Measurements from ENCODE around the gene PTX3. TPM values are rescaled to one million over a fixed set of nuclear protein-coding genes. Genes with fewer than 3 reads are reported as not detected.

The PTX3 gene
- total and polyA plus RNA-seq, 5 donors from 2014 or later, result 0.20 TPM; not detected in 4

DNA sequence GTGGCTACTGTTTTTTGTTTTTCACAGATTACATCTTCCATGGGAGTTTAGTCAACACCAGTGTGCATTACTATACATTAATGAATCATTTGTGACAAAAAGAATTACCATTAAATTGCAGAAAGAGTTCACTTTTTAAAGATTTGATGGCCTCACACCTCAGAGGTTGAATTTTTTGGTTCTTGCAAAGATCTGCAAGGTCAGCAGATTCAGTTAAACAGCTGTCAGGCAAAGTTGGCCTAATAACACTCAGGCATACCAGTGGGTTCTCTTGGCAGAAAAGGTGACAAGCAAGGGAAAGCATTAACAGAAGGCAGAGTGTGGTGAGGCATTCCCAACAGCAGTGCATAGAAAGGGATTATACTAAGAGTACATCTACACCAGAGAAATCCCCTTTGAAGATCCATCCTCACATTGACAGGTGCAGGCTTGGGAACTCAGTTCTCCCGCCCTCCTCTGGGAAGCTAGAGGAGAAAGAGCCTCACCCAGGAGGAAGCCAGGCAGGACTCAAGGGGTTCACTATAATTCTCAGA is 24.3 kb upstream of the PTX3 start:
- Histone ChIP-seq H3K27ac (ENCODE audit: insufficient read depth, low read length, poor library complexity, severe bottlenecking) (no peak overlapping the region), H3K4me1 (ENCODE audit: control insufficient read depth, insufficient read depth, low read length, poor library complexity, severe bottlenecking) (no peaks in the 10 kb centered on the region), H3K36me3 (ENCODE audit: control insufficient read depth, insufficient read depth, low read length) (no peaks in the 10 kb centered on the region), H3K9me3 (ENCODE audit: control insufficient read depth in 2 of 2, low read length in 2 of 2) (no peaks in the 10 kb centered on the region), H3K4me3 (ENCODE audit: low read depth, low read length) (no peak overlapping the region), H3K27me3 (ENCODE audit: control insufficient read depth, insufficient read depth, low read length) (peaks cover 3% of the 10 kb centered on the region)
- H3K4me3 Mint-ChIP-seq, result peak overlapping the region in 1 of 4 donors; percentile 86
- no peak overlapping the region for H3K27ac Mint-ChIP-seq
- no peaks in the 10 kb centered on the region for H3K36me3 Mint-ChIP-seq
- H3K27me3 Mint-ChIP-seq, result peaks cover 4% of the 10 kb centered on the region
- DNase-seq (no peak), ATAC-seq (ENCODE audit: low read depth in 2 of 2) (no peak)
- H3K9me3 Mint-ChIP-seq, result peaks cover 0 to 2% (median 0%) of the 10 kb centered on the region in 7 donors
- no peaks in the 10 kb centered on the region for H3K4me1 Mint-ChIP-seq

DNA sequence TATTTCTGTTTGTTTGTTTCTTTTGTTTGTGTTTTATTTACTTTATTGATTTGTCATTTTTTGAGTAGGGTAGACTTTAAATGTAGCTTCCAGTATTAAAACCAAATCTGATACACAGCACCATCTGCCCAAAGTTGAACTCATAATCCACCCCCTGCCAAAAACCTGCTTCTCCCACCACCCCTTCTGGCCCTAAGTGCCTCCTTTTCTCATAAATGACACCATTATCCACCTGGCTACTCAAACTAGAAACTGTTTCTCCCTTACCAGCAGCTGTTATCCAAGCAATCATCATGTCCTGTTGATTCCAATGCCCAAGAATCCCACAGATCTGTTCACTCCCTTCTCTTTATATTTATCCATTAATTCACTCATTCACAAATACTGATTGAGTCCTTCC is 21.8 kb upstream of the PTX3 start:
- Mint-ChIP-seq H3K4me1 (no peaks in the 10 kb centered on the region), H3K27ac (no peak overlapping the region), H3K4me3 (no peak overlapping the region), H3K9me3 (peaks cover 0 to 2% (median 0%) of the 10 kb centered on the region in 7 donors), H3K27me3 (peaks cover 4% of the 10 kb centered on the region), H3K36me3 (no peaks in the 10 kb centered on the region)
- no peak overlapping the region for H3K4me3 ChIP-seq (ENCODE audit: low read depth, low read length)
- no peak for DNase-seq
- no peak overlapping the region for H3K27ac ChIP-seq (ENCODE audit: insufficient read depth, low read length, poor library complexity, severe bottlenecking)
- H3K27me3 ChIP-seq (ENCODE audit: control insufficient read depth, insufficient read depth, low read length), result peaks cover 1% of the 10 kb centered on the region
- H3K36me3 ChIP-seq (ENCODE audit: control insufficient read depth, insufficient read depth, low read length), result no peaks in the 10 kb centered on the region
- no peaks in the 10 kb centered on the region for H3K9me3 ChIP-seq (ENCODE audit: control insufficient read depth in 2 of 2, low read length in 2 of 2)
- no peaks in the 10 kb centered on the region for H3K4me1 ChIP-seq (ENCODE audit: control insufficient read depth, insufficient read depth, low read length, poor library complexity, severe bottlenecking)
- no peak for ATAC-seq (ENCODE audit: low read depth in 2 of 2)

DNA sequence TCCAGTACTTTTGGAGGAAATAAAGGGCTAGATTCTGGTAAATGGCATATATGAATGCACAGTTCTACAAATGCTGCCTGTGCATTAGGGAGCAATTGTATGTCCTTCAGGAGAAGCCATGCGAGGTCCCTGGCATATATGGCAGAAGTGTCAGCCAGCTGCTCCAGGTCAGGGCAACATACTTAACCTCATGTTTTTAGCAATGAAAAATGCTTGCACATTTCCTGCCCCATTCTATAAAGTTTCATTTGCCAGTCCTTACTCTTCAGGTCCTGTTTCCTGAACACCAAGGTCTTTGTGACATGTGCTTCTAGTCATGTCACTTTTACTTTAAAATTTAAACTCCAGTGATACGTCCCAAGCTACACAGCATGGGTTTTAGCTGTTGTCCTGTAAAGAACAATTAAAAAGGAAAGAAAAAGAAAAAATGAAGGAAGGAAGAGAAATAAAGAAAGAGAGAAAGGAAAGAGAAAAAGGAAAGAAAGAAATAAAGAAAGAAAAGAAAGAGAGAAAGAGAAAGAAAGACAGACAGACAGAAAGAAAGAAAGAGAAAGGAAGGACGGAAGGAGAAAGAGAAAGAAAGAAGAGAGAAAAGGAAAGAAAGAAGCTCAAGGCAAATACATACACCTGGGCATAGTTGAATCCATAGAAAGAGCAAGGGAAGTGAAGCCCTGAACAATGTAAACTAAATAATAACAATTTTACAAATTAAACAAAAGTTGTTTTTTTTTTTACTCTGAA is 20.1 kb upstream of the PTX3 start:
- Mint-ChIP-seq H3K27ac (no peak overlapping the region), H3K4me3 (no peak overlapping the region), H3K9me3 (peaks cover 0 to 3% (median 0%) of the 10 kb centered on the region in 7 donors), H3K36me3 (no peaks in the 10 kb centered on the region), H3K4me1 (no peaks in the 10 kb centered on the region), H3K27me3 (peaks cover 4% of the 10 kb centered on the region)
- no peak for DNase-seq
- no peaks in the 10 kb centered on the region for H3K4me1 ChIP-seq (ENCODE audit: control insufficient read depth, insufficient read depth, low read length, poor library complexity, severe bottlenecking)
- no peak overlapping the region for H3K4me3 ChIP-seq (ENCODE audit: low read depth, low read length)
- no peaks in the 10 kb centered on the region for H3K9me3 ChIP-seq (ENCODE audit: control insufficient read depth in 2 of 2, low read length in 2 of 2)
- H3K27ac ChIP-seq (ENCODE audit: insufficient read depth, low read length, poor library complexity, severe bottlenecking), result no peak overlapping the region
- peaks cover 1% of the 10 kb centered on the region for H3K27me3 ChIP-seq (ENCODE audit: control insufficient read depth, insufficient read depth, low read length)
- no peak for ATAC-seq (ENCODE audit: low read depth in 2 of 2)
- no peaks in the 10 kb centered on the region for H3K36me3 ChIP-seq (ENCODE audit: control insufficient read depth, insufficient read depth, low read length)

DNA sequence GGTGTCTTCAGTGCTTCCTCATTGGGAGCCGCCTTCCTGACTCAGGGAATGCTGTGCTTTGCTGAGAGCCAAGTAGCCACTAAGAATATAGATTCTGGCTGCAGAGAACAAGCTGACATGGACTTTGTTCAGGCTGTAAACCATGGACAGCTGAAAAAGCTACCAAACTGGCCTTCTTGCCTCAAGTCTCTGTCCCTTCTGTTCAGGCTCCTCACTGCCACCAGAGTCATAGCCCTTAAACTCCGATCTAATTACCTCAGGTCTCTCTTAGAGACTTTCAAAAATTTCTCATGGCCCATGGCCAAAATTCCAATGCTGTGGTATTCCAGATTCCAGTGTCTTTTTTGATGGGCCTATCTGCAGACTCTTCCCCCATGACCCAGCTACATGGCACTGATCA is 19.4 kb upstream of the PTX3 start:
- peaks cover 1% of the 10 kb centered on the region for H3K27me3 ChIP-seq (ENCODE audit: control insufficient read depth, insufficient read depth, low read length)
- Mint-ChIP-seq H3K4me3 (no peak overlapping the region), H3K27me3 (peaks cover 4% of the 10 kb centered on the region), H3K9me3 (peaks cover 0 to 3% (median 0%) of the 10 kb centered on the region in 7 donors), H3K36me3 (no peaks in the 10 kb centered on the region), H3K27ac (no peak overlapping the region), H3K4me1 (no peaks in the 10 kb centered on the region)
- no peak overlapping the region for H3K4me3 ChIP-seq (ENCODE audit: low read depth, low read length)
- no peaks in the 10 kb centered on the region for H3K9me3 ChIP-seq (ENCODE audit: control insufficient read depth in 2 of 2, low read length in 2 of 2)
- H3K4me1 ChIP-seq (ENCODE audit: control insufficient read depth, insufficient read depth, low read length, poor library complexity, severe bottlenecking), result no peaks in the 10 kb centered on the region
- H3K27ac ChIP-seq (ENCODE audit: insufficient read depth, low read length, poor library complexity, severe bottlenecking), result no peak overlapping the region
- ATAC-seq (ENCODE audit: low read depth in 2 of 2), result no peak
- DNase-seq, result no peak
- no peaks in the 10 kb centered on the region for H3K36me3 ChIP-seq (ENCODE audit: control insufficient read depth, insufficient read depth, low read length)

DNA sequence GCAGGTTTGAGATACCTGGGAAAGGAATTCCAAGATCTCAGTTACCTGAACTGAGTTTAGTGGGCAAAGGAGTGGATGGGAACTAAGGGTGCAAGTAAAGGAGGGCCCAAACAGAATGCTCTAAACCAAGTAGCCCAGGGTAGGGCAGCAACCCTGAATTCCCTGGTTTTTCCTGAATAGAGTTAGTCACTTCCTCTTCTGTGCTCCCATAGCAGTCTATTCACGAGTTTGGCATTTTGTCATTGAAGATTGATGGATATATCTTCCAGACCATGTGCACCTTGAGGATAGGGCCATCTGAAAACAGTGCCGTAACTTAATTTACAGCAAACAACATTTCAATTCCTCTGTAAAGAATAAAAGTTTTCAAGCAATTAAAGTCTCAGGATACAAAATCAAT is 18.5 kb upstream of the PTX3 start:
- Histone ChIP-seq H3K27ac (ENCODE audit: insufficient read depth, low read length, poor library complexity, severe bottlenecking) (no peak overlapping the region), H3K27me3 (ENCODE audit: control insufficient read depth, insufficient read depth, low read length) (peaks cover 1% of the 10 kb centered on the region), H3K4me3 (ENCODE audit: low read depth, low read length) (no peak overlapping the region), H3K36me3 (ENCODE audit: control insufficient read depth, insufficient read depth, low read length) (no peaks in the 10 kb centered on the region), H3K4me1 (ENCODE audit: control insufficient read depth, insufficient read depth, low read length, poor library complexity, severe bottlenecking) (no peaks in the 10 kb centered on the region), H3K9me3 (ENCODE audit: control insufficient read depth in 2 of 2, low read length in 2 of 2) (no peaks in the 10 kb centered on the region)
- DNase-seq (no peak), ATAC-seq (ENCODE audit: low read depth in 2 of 2) (no peak)
- no peak overlapping the region for H3K27ac Mint-ChIP-seq
- H3K27me3 Mint-ChIP-seq, result peaks cover 4% of the 10 kb centered on the region
- no peak overlapping the region for H3K4me3 Mint-ChIP-seq
- no peaks in the 10 kb centered on the region for H3K4me1 Mint-ChIP-seq
- H3K36me3 Mint-ChIP-seq, result no peaks in the 10 kb centered on the region
- peaks cover 0 to 3% (median 0%) of the 10 kb centered on the region in 7 donors for H3K9me3 Mint-ChIP-seq

DNA sequence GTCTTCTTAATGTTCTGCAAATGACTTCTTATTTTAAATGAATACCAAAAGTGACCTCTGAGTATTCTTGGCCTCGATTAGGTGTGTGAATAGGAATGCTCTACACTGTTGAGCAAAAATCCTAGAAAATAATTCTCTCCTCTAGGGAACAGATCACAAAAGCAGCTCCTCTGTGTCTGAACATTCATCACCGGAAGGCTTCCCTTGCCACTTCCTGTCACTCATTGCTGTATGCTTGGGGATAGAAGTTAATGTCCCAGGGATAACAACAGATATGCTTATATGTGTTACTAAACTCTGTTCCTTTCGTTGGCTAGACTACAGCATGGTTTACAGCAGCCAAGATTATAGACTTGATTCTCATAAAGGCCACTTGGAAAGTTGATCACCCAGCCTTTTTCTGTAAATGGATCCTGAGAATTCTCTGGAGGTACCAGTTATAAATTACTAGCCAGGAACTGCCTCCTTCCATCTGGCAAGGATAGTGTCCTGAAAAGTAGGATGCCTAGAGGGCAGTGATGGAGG is 16.0 kb upstream of the PTX3 start:
- peaks cover 0 to 7% (median 0%) of the 10 kb centered on the region in 7 donors for H3K9me3 Mint-ChIP-seq
- no peak overlapping the region for H3K4me3 Mint-ChIP-seq
- H3K36me3 ChIP-seq (ENCODE audit: control insufficient read depth, insufficient read depth, low read length), result no peaks in the 10 kb centered on the region
- peaks cover 1% of the 10 kb centered on the region for H3K27me3 ChIP-seq (ENCODE audit: control insufficient read depth, insufficient read depth, low read length)
- no peak overlapping the region for H3K4me3 ChIP-seq (ENCODE audit: low read depth, low read length)
- no peaks in the 10 kb centered on the region for H3K4me1 Mint-ChIP-seq
- H3K9me3 ChIP-seq (ENCODE audit: control insufficient read depth in 2 of 2, low read length in 2 of 2), result no peaks in the 10 kb centered on the region
- DNase-seq (no peak), ATAC-seq (ENCODE audit: low read depth in 2 of 2) (no peak)
- no peaks in the 10 kb centered on the region for H3K4me1 ChIP-seq (ENCODE audit: control insufficient read depth, insufficient read depth, low read length, poor library complexity, severe bottlenecking)
- no peaks in the 10 kb centered on the region for H3K36me3 Mint-ChIP-seq
- peaks cover 8% of the 10 kb centered on the region for H3K27me3 Mint-ChIP-seq
- H3K27ac Mint-ChIP-seq, result no peak overlapping the region
- no peak overlapping the region for H3K27ac ChIP-seq (ENCODE audit: insufficient read depth, low read length, poor library complexity, severe bottlenecking)

DNA sequence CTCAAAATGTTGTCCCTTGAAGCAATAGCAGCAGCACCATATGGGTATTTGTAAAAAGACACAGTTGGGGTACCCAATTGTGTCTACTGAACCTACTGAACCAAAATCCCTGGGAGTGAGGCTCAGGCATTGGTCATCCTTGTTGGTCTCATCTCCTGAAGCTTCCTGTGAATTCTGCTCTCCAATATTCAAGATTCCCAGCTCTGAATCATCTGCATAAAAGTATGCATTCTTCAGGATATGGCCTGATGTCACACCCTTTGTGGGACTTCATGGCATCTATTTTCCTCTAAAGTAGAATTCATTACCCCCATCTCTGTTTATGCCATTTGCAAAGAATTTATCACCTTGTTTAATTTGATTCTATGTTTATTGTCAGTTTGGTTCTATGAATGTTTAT is 13.3 kb upstream of the PTX3 start:
- peaks cover 0 to 9% (median 0%) of the 10 kb centered on the region in 7 donors for H3K9me3 Mint-ChIP-seq
- ATAC-seq (ENCODE audit: low read depth in 2 of 2), result no peak
- H3K27me3 Mint-ChIP-seq, result peaks cover 4% of the 10 kb centered on the region

DNA sequence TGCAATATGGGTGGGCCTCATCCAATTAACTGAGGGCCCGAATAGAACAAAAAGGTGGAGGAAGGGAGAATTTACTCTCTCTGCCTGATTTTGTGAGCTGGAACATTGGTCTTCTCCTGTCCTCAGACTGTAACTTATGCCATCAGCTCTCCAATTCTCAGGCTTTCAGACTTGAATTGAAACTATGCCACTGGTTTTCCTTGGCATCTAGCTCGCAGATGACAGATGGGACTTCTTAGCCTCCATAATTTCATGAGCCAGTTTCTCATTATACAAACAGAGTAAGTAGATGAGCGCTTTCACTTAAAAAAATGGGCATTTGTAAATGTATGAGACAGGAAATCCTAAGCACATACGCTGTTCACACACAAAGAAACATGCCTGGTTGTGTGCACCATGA is 8.7 kb upstream of the PTX3 start:
- H3K4me1 ChIP-seq (ENCODE audit: control insufficient read depth, insufficient read depth, low read length, poor library complexity, severe bottlenecking), result no peaks in the 10 kb centered on the region
- no peaks in the 10 kb centered on the region for H3K4me1 Mint-ChIP-seq
- no peaks in the 10 kb centered on the region for H3K27me3 ChIP-seq (ENCODE audit: control insufficient read depth, insufficient read depth, low read length)
- no peak overlapping the region for H3K4me3 Mint-ChIP-seq
- H3K36me3 ChIP-seq (ENCODE audit: control insufficient read depth, insufficient read depth, low read length), result no peaks in the 10 kb centered on the region
- no peak overlapping the region for H3K4me3 ChIP-seq (ENCODE audit: low read depth, low read length)
- peaks cover 19% of the 10 kb centered on the region for H3K27me3 Mint-ChIP-seq
- no peaks in the 10 kb centered on the region for H3K36me3 Mint-ChIP-seq
- no peak for DNase-seq
- H3K9me3 Mint-ChIP-seq, result peaks cover 0 to 6% (median 0%) of the 10 kb centered on the region in 7 donors
- ATAC-seq (ENCODE audit: low read depth in 2 of 2), result no peak
- no peak overlapping the region for H3K27ac ChIP-seq (ENCODE audit: insufficient read depth, low read length, poor library complexity, severe bottlenecking)
- no peak overlapping the region for H3K27ac Mint-ChIP-seq
- H3K9me3 ChIP-seq (ENCODE audit: control insufficient read depth in 2 of 2, low read length in 2 of 2), result no peaks in the 10 kb centered on the region

More for the DNA sequence above, 13.3 kb upstream of the PTX3 start:
- H3K4me3 ChIP-seq (ENCODE audit: low read depth, low read length), result no peak overlapping the region
- Mint-ChIP-seq H3K4me3 (no peak overlapping the region), H3K27ac (no peak overlapping the region), H3K4me1 (no peaks in the 10 kb centered on the region), H3K36me3 (no peaks in the 10 kb centered on the region)
- no peaks in the 10 kb centered on the region for H3K36me3 ChIP-seq (ENCODE audit: control insufficient read depth, insufficient read depth, low read length)
- H3K27ac ChIP-seq (ENCODE audit: insufficient read depth, low read length, poor library complexity, severe bottlenecking), result no peak overlapping the region
- no peaks in the 10 kb centered on the region for H3K4me1 ChIP-seq (ENCODE audit: control insufficient read depth, insufficient read depth, low read length, poor library complexity, severe bottlenecking)
- DNase-seq, result no peak
- no peaks in the 10 kb centered on the region for H3K27me3 ChIP-seq (ENCODE audit: control insufficient read depth, insufficient read depth, low read length)
- H3K9me3 ChIP-seq (ENCODE audit: control insufficient read depth in 2 of 2, low read length in 2 of 2), result no peaks in the 10 kb centered on the region
